ENCODE results near the gene TNNI2. TPM values are rescaled to one million over a fixed set of nuclear protein-coding genes. Genes with fewer than 3 reads are reported as not detected.
A peak's percentile ranks its signal among the peaks of the same experiment; 100 is the strongest.

TNNI2 gene
- total and polyA plus RNA-seq, 12 donors: 0.55 to 21.8 (median 2.4) TPM; not detected in 3

DNA sequence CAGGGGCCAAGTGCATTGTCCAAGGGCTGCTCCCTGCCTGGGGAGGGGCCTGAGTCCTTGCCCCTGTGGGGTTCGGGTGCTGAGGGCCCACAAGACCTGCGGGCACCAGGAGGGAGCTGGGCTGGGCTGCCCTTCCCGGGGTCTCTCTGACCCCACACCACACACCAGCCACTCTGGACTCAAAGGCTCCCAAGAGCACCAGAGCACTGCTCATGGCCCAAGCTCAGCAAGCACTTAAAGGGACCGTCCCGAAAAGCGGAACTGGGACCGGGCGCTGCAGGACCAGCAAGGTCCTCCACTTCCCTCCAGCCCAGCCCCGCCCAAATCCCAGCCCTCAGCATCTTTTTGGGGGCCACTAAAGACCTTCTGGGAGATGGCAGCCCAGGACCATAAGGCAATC, 19.4 kb downstream of the TNNI2 start:
- Histone ChIP-seq H3K36me3 (replicated peaks in 1 of 2) (no peaks in the 10 kb centered on the region), H3K4me1 (replicated peaks in 1 of 2) (peaks cover 15 to 24% of the 10 kb centered on the region in 2 donors), H3K27me3 (no peaks in the 10 kb centered on the region), H3K27ac (no peak overlapping the region), H3K4me3 (no peak overlapping the region), H3K9me3 (replicated peaks in 1 of 3) (no peaks in the 10 kb centered on the region)
- TF ChIP-seq POLR2A (IDR thresholded peaks at IDR 0.05): no peak
- TF ChIP-seq, protein P1, sequence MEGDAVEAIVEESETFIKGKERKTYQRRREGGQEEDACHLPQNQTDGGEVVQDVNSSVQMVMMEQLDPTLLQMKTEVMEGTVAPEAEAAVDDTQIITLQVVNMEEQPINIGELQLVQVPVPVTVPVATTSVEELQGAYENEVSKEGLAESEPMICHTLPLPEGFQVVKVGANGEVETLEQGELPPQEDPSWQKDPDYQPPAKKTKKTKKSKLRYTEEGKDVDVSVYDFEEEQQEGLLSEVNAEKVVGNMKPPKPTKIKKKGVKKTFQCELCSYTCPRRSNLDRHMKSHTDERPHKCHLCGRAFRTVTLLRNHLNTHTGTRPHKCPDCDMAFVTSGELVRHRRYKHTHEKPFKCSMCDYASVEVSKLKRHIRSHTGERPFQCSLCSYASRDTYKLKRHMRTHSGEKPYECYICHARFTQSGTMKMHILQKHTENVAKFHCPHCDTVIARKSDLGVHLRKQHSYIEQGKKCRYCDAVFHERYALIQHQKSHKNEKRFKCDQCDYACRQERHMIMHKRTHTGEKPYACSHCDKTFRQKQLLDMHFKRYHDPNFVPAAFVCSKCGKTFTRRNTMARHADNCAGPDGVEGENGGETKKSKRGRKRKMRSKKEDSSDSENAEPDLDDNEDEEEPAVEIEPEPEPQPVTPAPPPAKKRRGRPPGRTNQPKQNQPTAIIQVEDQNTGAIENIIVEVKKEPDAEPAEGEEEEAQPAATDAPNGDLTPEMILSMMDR (IDR thresholded peaks at IDR 0.05): no peak
- intact Hi-C loops (cut with DNase I): no loop called here
- DNase-seq: peak in 1 of 7 donors; percentile 44
- 87 to 97% (median 89%) methylated on average over 6 to 9 of the region's 9 CpGs; no CpG with 5 or more reads in 1 of the 4 donors for whole genome bisulfite sequencing, 4 donors

DNA sequence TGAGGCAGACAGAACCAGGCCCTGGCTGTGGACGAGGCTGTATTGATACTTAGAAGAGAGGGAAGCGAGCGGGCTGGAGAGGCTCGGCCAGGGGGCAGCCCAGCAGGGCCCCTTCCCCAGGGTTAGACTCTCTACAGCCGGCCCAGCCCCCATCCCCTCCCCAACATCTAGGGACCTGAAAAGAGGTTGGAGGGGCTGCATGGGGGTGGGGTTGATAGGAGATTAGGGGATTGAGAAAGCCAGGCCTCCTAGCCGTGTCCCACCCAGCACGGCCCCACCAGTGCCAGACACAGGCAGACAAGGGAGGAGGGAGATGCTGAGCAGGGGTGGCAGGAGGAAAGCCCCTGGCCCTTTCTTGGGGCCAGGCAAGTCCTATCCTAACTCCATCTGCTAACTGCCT, 19.8 kb downstream of the TNNI2 start:
- no peak for DNase-seq
- 84 to 96% (median 90%) methylated on average over 5 to 7 of the region's 7 CpGs for WGBS, 4 donors
- Histone ChIP-seq H3K27ac (no peak overlapping the region), H3K9me3 (replicated peaks in 1 of 3) (no peaks in the 10 kb centered on the region), H3K4me1 (replicated peaks in 1 of 2) (peaks cover 18 to 29% of the 10 kb centered on the region in 2 donors), H3K27me3 (no peaks in the 10 kb centered on the region), H3K4me3 (no peak overlapping the region), H3K36me3 (replicated peaks in 1 of 2) (no peaks in the 10 kb centered on the region)
- intact Hi-C loops (cut with DNase I): no loop called here
- no peak for TF ChIP-seq POLR2A (IDR thresholded peaks at IDR 0.05)
- TF ChIP-seq, protein P1 (IDR thresholded peaks at IDR 0.05): no peak

DNA sequence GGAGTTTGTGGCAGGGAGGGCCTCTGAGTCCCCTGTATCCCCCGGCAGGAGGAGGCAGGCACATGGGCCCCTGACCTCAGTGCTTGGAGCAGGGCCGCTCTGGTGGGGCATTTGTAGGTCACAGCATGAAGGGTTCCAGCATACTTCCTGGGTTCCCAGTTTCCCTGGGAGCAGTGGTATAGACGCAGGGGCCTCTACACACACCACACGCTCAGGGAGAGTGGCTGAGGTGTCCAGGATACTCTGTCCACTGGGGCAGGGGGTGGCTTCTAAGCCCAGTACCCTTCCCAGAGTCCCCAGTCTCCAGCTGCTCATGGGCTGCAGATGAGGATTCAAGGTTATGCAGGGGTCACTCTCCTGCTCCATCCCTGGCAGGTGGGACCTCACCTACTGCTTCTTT, 20.2 kb downstream of the TNNI2 start:
- no peaks in the 10 kb centered on the region for H3K36me3 ChIP-seq (replicated peaks in 1 of 2)
- intact Hi-C loops (cut with DNase I): no loop called here
- H3K4me3 ChIP-seq: no peak overlapping the region
- no peak overlapping the region for H3K27ac ChIP-seq
- no peaks in the 10 kb centered on the region for H3K9me3 ChIP-seq (replicated peaks in 1 of 3)
- WGBS, 4 donors: 83 to 89% (median 89%) methylated on average over 4 of the region's 4 CpGs; no CpG with 5 or more reads in 1 of the 4 donors
- TF ChIP-seq POLR2A (IDR thresholded peaks at IDR 0.05): no peak
- TF ChIP-seq, protein P1 (IDR thresholded peaks at IDR 0.05): no peak
- DNase-seq: no peak
- peaks cover 23 to 31% of the 10 kb centered on the region in 2 donors for H3K4me1 ChIP-seq (replicated peaks in 1 of 2)
- no peaks in the 10 kb centered on the region for H3K27me3 ChIP-seq

GRCh38 chr11:1860108-1860507, 21.3 kb downstream of the TNNI2 start:
- Histone ChIP-seq H3K4me3 (no peak overlapping the region), H3K4me1 (replicated peaks in 1 of 2) (peaks cover 34 to 40% of the 10 kb centered on the region in 2 donors), H3K36me3 (replicated peaks in 1 of 2) (no peaks in the 10 kb centered on the region), H3K9me3 (replicated peaks in 1 of 3) (no peaks in the 10 kb centered on the region), H3K27ac (no peak overlapping the region), H3K27me3 (no peaks in the 10 kb centered on the region)
- DNase-seq: no peak
- no peak for TF ChIP-seq POLR2A (IDR thresholded peaks at IDR 0.05)
- TF ChIP-seq, protein P1 (IDR thresholded peaks at IDR 0.05): no peak
- 96 to 100% (median 97%) methylated on average over 1 of the region's 1 CpG for WGBS, 4 donors
- intact Hi-C loops (cut with DNase I): no loop called here
